LHCN-M2 (cell line): ENCODE measurements around the gene KCNH5. TPM values are rescaled to one million over a fixed set of nuclear protein-coding genes. Genes with fewer than 3 reads are reported as not detected.

Experiments
- DNase-seq: peaks from one replicate; pipeline ENCODE4 v3.0.0-alpha.2; 2012; ENCODE audit warnings: low read depth
- polyA plus RNA-seq: library from polyadenylated mRNA; unstranded; fragments of >200 nt; gene quantifications from one replicate; pipeline ENCODE4 v1.2.1, GENCODE V29; 2012; ENCODE audit warnings: missing spikeins
- total RNA-seq: library from RNA; depleted of rRNA; stranded (reverse); fragments of >200 nt; gene quantifications from 2 replicates; pipeline ENCODE4 v1.2.3, GENCODE V29; 2014; rRNA removed

The KCNH5 gene
- 0.06 TPM in 1 of 2 replicates, not detected in the other for total RNA-seq
- not detected for polyA plus RNA-seq

GRCh38 chr14:63045234-63045611 lies at the start of gene KCNH5:
TSS of gene KCNH5 (minus strand) at chr14:63045458. CDS start at chr14:63045186, 272 bp downstream.
- DNase-seq, result no peak

GRCh38 chr14:63091394-63091996 lies 46.2 kb upstream of the KCNH5 start:
- no peak for DNase-seq

GRCh38 chr14:63088865-63089264 lies 43.6 kb upstream of the KCNH5 start:
- DNase-seq, result no peak

- no peak for DNase-seq
These were observed 33.3 kb upstream of the KCNH5 start for GRCh38 chr14:63078569-63078968.

- DNase-seq, result no peak
These were observed 31.2 kb upstream of the KCNH5 start for GRCh38 chr14:63076488-63076887.

GRCh38 chr14:63055631-63056030 lies 10.4 kb upstream of the KCNH5 start:
- no peak for DNase-seq

GRCh38 chr14:63051992-63052391 lies 6.7 kb upstream of the KCNH5 start:
- no peak for DNase-seq

GRCh38 chr14:63051301-63051700 lies 6.0 kb upstream of the KCNH5 start:
- DNase-seq, result no peak

GRCh38 chr14:63050694-63051093 lies 5.4 kb upstream of the KCNH5 start:
- DNase-seq, result no peak

- no peak for DNase-seq
These were observed 1.3 kb upstream of the KCNH5 start for GRCh38 chr14:63046339-63047268.

GRCh38 chr14:63045612-63046320 lies 508 bp upstream of the KCNH5 start:
- no peak for DNase-seq

- DNase-seq, result no peak
These were observed 5.4 kb downstream of the KCNH5 start for GRCh38 chr14:63039866-63040265.

- DNase-seq, result no peak
These were observed 12.6 kb downstream of the KCNH5 start for GRCh38 chr14:63032641-63033040.

GRCh38 chr14:63032076-63032475 lies 13.2 kb downstream of the KCNH5 start:
- DNase-seq, result no peak

- DNase-seq, result no peak
These were observed 15.1 kb downstream of the KCNH5 start for GRCh38 chr14:63030113-63030512.

- DNase-seq, result no peak
These were observed 17.5 kb downstream of the KCNH5 start for GRCh38 chr14:63027719-63028118.

- no peak for DNase-seq
These were observed 18.8 kb downstream of the KCNH5 start for GRCh38 chr14:63026491-63026890.

GRCh38 chr14:63014621-63015020 lies 30.6 kb downstream of the KCNH5 start:
- no peak for DNase-seq

- no peak for DNase-seq
These were observed 33.1 kb downstream of the KCNH5 start for GRCh38 chr14:63012171-63012570.

GRCh38 chr14:63011623-63012022 lies 33.6 kb downstream of the KCNH5 start:
- DNase-seq, result no peak

GRCh38 chr14:63009495-63009894 lies 35.8 kb downstream of the KCNH5 start:
- no peak for DNase-seq

GRCh38 chr14:63006531-63006930 lies 38.7 kb downstream of the KCNH5 start:
- no peak for DNase-seq
